ENCODE measurements around the gene TMEM54.

TMEM54 gene

GRCh38 chr1:32868085-32868484 is 33.1 kb downstream of the TMEM54 start:
- TF ChIP-seq, protein P1, sequence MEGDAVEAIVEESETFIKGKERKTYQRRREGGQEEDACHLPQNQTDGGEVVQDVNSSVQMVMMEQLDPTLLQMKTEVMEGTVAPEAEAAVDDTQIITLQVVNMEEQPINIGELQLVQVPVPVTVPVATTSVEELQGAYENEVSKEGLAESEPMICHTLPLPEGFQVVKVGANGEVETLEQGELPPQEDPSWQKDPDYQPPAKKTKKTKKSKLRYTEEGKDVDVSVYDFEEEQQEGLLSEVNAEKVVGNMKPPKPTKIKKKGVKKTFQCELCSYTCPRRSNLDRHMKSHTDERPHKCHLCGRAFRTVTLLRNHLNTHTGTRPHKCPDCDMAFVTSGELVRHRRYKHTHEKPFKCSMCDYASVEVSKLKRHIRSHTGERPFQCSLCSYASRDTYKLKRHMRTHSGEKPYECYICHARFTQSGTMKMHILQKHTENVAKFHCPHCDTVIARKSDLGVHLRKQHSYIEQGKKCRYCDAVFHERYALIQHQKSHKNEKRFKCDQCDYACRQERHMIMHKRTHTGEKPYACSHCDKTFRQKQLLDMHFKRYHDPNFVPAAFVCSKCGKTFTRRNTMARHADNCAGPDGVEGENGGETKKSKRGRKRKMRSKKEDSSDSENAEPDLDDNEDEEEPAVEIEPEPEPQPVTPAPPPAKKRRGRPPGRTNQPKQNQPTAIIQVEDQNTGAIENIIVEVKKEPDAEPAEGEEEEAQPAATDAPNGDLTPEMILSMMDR (IDR thresholded peaks at IDR 0.05; ENCODE audit: borderline replicate concordance, insufficient read depth, low read depth, low read length), result no peak
- H3K4me3 ChIP-seq (ENCODE audit: low read depth, low read length), result no peak overlapping the region

GRCh38 chr1:32867671-32868070 is 33.5 kb downstream of the TMEM54 start:
- H3K4me3 ChIP-seq (ENCODE audit: low read depth, low read length), result no peak overlapping the region
- TF ChIP-seq, protein P1 (IDR thresholded peaks at IDR 0.05; ENCODE audit: borderline replicate concordance, insufficient read depth, low read depth, low read length), result no peak

GRCh38 chr1:32867151-32867550 is 34.0 kb downstream of the TMEM54 start:
- TF ChIP-seq, protein P1 (IDR thresholded peaks at IDR 0.05; ENCODE audit: borderline replicate concordance, insufficient read depth, low read depth, low read length), result no peak
- H3K4me3 ChIP-seq (ENCODE audit: low read depth, low read length), result no peak overlapping the region

- no peak overlapping the region for H3K4me3 ChIP-seq (ENCODE audit: low read depth, low read length)
- TF ChIP-seq, protein P1 (IDR thresholded peaks at IDR 0.05; ENCODE audit: borderline replicate concordance, insufficient read depth, low read depth, low read length), result no peak
Measured at GRCh38 chr1:32865639-32866405, 35.4 kb downstream of the TMEM54 start.

- TF ChIP-seq, protein P1 (IDR thresholded peaks at IDR 0.05; ENCODE audit: borderline replicate concordance, insufficient read depth, low read depth, low read length), result no peak
- H3K4me3 ChIP-seq (ENCODE audit: low read depth, low read length), result no peak overlapping the region
Measured at GRCh38 chr1:32864375-32865019, 36.7 kb downstream of the TMEM54 start.

GRCh38 chr1:32863881-32864245 is 37.3 kb downstream of the TMEM54 start:
- no peak overlapping the region for H3K4me3 ChIP-seq (ENCODE audit: low read depth, low read length)
- TF ChIP-seq, protein P1 (IDR thresholded peaks at IDR 0.05; ENCODE audit: borderline replicate concordance, insufficient read depth, low read depth, low read length), result no peak
